Fibroblast of skin of scalp (primary cell): Measurements from ENCODE around the gene MBL2.
A peak's percentile ranks its signal among the peaks of the same experiment; 100 is the strongest.

ENCODE experiments used
- DNase-seq: peaks from one replicate; pipeline ENCODE4 v3.0.0-alpha.2; 2013

Gene MBL2

DNA sequence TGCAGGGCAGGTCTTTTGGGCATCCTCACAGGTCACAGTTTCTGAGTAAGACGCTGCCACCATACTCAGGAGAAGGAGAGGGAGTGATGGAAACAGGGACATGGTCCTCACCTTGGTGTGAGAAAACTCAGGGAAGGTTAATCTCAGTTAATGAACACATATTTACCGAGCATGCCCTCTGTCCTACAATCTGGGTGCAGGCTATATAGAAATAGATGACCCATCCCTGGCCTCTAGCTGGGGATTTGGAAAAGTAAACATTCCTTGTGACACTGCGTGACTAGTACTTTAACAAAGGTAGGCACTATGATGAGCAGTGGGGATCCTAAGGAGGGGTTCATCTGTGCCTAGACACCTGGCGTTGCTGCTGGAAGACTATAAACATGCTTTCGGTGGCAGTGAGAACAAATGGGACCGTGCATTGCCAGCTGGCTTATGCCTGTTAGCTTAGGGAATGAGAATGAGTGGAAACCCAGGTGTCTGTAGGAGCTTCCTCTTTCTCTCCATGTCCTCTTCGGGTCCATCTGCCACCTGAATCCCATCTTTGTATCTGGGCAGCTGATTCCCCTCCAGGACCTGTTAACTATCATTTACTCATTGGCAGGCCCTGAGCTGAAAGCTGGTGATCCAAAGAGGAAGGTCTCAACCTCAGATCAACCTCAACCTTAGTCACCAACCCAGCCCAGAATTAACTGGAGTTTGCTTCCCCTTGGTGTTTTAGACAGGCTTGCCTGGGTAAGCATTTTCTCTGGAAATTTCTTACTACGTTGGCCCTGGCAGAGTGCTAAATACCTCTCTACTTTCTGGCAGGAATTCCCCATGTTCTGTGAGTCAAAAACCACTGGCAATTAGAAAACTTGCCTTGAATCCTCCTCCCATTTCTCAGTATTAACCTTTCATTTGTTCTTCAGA, 794 bp downstream of the MBL2 start:
- no peak for DNase-seq

GRCh38 chr10:52770904-52771303, 1.7 kb downstream of the MBL2 start:
- DNase-seq = no peak

GRCh38 chr10:52769966-52770365, 2.6 kb downstream of the MBL2 start:
- DNase-seq = no peak

DNA sequence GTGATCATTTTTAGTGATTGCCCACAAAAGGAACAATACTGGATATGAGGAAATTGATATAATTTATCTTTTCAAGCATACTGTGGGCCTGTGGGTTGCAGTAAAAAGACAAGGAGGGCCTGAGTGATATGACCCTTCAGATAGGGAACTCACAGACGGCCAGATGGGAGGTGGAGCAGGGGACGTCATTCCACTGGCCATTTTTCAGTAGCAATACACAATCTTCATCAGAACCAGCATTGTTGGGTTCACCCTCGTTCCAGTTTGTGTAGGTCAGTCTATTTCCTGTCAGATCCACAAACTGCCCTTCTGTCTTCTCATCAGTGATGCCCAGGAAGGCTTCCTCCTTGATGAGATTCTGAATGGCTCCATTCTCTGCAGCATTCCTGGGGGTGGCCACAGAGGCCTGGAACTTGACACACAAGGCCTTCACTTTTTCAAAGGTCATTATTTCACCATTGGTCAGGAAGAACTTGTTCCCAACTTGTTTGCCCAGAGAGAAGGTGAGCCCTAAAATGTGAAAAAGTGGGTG, 4.5 kb downstream of the MBL2 start:
- DNase-seq = no peak

DNA sequence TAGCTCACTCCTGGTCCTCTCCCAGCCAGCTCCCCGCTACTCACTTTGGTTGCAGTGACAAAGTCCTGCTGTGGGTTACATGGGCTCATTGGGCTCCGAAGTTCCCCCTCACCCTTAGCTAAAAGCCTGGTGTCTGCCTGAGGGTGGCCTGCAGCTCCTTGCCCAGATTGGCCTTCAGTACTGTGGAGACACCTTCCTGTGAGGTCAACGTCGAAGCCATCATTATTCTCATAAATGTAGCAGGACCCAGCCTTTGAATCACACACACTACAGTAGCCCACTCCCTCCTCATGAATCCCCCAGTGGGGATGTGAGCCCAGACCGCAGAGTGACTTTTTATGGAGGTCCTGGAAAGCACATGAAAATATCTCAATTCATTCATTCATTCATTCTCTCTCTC, 10.5 kb downstream of the MBL2 start:
- DNase-seq = no peak

DNA sequence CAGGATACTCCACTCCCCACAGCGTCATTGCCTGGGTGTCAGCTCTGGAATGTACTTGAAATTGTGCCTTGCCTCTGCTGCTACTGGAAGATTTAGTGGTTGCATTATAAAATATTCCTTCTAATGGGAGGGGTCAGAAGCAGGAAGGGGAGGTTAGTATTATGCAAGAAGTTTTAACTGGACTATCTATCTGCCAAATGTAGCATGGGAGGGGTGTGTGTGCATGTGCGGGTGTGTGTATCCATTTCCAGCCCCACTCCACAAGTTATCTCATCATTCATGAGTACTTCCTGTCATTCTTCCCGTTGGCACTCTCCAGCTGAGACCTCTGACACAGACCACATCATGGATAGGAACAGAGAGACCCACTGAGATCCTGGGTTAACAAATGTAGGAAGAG, 13.4 kb downstream of the MBL2 start:
- DNase-seq = no peak

DNA sequence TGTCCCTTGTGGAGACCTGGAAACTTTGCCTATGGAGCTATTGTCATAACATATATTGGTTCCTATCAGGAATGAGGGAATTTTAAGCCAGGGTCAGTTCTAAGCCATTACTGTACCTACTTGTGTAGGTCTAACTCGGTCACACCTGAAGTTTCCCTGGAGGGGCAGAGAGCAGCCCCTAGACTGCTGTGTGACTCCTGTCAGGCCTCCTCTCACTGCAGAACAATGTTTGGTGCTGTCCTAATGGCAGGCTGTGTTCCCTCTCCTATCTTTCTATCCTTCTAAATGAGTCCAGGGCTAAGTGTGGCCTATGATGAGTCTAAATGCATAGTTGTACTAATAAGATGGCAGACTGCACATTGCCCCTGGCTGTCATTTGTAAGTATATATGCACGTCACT, 14.2 kb downstream of the MBL2 start:
- DNase-seq = no peak

- DNase-seq = peak; percentile 15
Observed at GRCh38 chr10:52757773-52758172, 14.8 kb downstream of the MBL2 start.

DNA sequence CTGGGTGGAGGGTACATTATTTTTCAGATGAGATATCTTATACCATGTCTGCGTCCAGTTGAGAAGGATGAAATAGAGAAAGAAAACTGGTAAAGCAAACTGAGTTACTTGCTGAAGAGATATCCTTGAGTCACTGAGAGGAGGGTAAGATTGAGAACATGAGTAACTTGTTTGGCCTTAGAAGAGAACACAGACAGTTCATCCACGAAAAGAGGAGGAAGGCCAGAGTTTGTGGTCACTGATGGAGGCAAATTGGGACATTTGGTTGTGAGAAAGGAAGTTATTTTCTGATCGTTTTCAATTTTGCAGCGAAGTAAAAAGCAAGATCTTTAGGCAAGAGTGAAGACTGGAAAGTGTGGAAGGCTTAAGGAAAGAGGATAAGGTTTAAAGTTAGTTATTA, 15.6 kb downstream of the MBL2 start:
- DNase-seq = no peak

DNA sequence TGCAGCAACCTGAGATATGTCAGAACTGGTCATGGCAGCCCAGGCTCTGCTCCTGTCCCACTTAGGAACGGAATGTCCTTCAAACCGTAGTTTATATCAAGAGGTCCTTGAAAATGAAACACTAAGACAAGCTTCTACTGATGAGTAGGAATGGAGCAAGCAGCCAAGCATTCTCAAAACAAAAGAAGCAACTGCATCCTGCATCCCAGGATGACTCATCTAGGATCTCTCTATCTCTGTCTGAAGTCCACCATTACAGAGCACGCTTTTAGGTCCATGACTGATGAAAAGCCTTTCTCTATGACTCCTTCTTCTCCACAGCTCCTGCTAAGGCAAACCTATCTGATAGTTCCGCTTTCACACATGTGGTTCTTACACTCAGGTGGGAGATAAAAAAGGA, 16.3 kb downstream of the MBL2 start:
- DNase-seq = no peak

DNA sequence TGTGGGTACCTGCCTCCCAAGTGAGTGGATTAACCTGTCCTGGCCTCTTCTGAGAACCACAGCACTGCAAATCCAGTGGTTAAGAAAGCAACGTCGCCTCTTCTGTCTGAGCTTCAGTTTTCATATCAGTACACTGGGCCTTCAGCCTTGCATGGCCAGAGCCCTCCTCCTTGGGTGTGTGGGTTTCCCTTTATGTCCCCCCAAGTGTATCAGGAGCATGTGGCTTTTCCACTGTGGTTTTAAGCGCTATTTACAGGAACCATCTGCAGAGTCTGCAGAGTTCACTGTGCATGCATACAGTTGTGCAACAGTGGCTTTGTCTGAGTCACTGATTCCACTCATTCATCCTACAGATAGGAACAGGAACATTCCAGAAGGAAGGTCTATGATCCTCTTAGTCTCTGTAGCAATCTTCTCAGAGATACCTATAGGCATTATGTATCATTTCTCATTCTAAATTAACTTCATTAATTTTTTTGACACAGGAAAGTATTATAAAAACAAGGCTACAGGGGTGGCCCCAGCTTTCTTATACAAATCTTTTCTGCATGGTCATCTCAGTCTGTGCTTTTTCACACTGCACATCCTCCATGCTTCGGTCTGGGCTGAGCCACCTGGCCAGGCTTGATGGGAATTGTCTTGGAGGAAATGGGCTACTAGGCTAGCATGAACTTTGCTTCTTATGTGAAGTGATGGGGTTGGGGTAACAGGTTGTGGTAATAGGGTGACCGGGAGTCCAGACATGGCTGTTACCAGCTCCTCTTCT, 17.1 kb downstream of the MBL2 start:
- peak; percentile 23 for DNase-seq

DNA sequence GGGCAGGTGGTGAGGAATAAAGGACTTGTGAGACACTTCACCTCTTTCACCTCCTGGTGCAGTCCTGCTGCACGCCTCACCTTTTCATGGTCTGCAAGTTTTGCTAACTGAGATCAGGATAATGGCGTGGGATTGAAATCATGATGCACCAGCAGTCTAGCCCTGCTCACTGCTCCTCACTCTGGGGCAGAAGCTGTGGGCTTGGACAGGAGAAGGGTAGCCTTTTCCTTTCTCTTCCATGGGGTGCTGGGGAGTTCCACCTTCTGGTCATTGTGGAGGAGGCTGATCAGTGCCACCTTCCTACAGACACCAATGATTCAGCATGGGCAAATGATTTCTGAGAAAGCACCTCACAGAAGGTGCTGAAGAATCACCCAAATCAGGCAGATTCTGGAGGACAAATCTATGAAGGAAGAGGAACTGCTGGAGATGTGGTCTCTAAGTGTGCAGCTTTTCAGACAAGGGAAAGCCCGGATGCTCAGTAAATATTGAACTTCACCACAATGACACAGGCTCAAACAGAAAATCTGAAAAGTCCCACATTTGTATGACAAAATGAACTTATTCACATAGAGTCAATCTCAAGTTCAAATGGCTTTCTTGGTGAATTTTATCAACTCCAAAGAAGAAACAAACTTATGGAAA, 19.7 kb downstream of the MBL2 start:
- no peak for DNase-seq

DNA sequence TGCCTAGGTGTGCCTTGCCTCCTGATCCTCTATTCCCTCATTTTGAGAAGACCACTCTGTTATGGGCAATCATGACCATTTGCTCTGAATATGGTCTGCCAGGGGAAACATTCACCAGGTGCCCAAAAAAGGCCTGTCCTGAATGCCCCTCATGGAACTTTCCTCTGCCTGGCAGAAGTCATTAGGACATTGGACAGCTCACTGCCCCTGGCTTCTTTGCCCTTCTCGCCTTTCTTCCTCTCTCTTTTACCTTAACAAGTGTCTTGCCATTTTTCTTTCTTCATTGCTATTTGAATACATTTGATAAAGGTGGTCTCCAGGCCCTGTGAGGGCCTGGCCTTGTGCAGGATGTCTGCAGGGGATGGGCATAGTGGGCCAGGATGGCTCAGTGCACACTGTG, 20.3 kb downstream of the MBL2 start:
- DNase-seq = no peak

DNA sequence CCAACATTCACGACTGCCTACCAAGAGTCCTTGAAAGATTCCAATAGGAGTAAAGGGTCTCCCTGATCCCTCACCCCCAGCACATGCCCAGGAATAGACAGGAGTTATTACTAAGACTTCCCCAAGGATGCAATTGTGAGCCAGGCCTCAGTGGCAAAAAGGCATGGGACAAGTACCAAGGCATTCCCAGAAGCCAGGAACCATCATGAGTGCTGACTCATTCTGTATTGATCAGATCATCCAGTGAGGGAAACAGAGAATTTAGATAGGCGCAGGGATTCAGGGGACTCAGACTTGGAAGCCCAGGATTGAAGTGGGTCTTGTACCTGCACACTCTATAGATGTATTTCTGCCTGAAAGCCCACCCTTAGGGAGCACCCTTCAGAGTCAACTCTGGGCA, 21.2 kb downstream of the MBL2 start:
- no peak for DNase-seq

- DNase-seq = no peak
Observed at GRCh38 chr10:52750629-52751028, 22.0 kb downstream of the MBL2 start.

DNA sequence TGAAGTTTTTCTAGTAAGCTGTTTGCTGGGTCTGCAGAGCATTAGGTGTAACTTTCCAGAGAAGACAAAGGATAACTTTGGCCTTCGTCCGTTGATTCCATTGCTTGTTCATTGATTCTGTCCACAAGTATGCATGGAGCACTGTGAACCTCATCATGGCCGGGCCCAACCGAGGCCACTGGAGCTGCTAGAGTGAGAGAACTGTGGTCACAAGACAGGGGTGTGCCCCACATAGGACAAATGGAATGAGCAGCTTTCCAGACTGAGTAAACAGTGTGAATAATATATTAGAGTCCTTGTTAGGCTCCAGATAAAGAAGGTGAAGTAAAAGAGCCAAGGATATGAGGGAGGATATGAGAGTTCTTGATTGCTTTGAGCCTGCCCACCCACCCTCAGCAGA, 24.9 kb downstream of the MBL2 start:
- DNase-seq = no peak

DNA sequence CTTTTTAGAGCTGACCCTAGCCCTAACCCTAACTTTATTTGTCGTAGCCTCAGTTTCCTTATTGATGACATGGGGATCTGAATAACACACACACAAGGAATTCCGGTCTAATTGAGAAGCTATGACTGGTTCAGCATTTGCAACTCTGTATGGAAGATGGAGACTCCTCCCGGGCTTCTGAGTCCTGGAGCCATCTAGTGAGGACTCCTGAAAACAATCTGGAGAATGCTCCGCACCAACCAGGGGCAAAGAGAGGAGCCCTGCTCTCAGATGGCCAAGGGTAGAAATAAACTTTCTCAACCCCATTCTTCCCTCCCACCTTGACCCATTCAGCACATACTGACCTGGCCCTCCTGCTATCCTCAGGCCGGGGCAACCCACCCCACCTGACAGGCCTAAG, 26.4 kb downstream of the MBL2 start:
- DNase-seq = peak; percentile 22

DNA sequence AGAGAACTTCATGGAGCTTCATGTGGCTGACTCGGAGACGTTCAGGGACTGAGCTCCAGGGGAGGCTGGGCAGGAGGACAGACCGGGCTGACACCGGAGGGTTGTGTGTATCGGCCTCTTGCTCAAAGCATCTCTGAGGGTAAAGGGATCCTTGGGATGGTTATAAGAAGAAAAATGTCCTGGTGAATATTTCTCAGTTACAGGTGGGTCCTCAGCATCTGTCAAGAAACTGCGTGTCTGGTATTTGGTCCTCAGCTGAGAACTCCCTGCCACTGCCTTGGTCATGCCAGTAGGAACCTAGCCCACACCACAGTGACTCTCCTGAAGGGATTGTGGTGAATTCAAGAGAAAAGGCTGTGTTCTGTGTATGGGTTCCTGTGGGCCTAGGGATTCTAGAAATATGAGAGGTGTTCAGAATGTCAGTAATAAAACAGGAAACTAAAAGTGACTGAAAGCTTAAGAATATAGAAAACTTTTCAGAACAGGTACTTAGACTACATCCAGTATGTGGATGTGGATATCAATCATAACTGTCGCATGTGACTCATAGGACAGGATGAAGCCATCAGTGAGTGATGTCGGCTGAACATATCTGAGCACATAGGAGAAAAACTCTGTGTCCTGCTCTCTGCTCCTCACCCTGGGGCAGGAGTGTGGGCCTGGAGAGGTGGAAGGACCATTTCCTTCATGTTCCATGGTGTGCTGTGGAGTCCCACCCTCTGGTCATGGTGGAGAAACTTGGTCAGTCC, 28.4 kb downstream of the MBL2 start:
- no peak for DNase-seq

GRCh38 chr10:52742731-52743130, 29.9 kb downstream of the MBL2 start:
- DNase-seq = peak; percentile 15

- DNase-seq = no peak
Observed at GRCh38 chr10:52741851-52742250, 30.7 kb downstream of the MBL2 start.

- peak; percentile 34 for DNase-seq
Observed at GRCh38 chr10:52740913-52741675, 31.5 kb downstream of the MBL2 start.

DNA sequence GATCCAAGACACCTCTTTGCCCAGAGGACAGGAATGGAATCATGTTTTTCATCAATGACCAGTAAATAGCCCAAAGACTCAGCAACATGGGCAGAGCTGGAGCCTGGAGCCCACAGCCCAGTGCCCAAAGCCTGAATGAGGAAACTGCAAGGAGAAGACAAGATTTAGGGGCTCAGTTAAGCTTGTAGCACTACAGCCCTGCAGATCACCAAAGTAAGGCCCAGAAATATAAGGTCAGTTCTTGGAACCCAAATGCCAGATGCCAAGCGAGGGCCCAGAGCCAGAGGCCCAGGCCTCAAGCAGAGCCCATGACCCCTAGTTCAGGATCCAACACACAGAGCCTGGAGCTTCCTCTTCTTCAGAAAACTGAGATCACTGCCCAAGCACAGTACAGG, 32.4 kb downstream of the MBL2 start:
- no peak for DNase-seq
